ENCODE measurements around the gene NR5A1. TPM values are rescaled to one million over a fixed set of nuclear protein-coding genes. Genes with fewer than 3 reads are reported as not detected.

The NR5A1 gene
- total RNA-seq, 4 donors from 2014 or later, result 0.40 TPM; not detected in 3

GRCh38 chr9:124442379-124442778 lies 64.8 kb downstream of the NR5A1 start:
- no peak for DNase-seq
- TF ChIP-seq POLR2A (IDR thresholded peaks at IDR 0.05) (no peak), CTCF (IDR thresholded peaks at IDR 0.05) (no peak)
- H3K4me3 ChIP-seq (replicated peaks in 1 of 3), result no peak overlapping the region
- no peaks in the 10 kb centered on the region for H3K27me3 ChIP-seq
- H3K36me3 ChIP-seq, result no peaks in the 10 kb centered on the region
- H3K27ac ChIP-seq, result no peak overlapping the region
- intact Hi-C loops (cut with DNase I), result no loop called here
- no peaks in the 10 kb centered on the region for H3K4me1 ChIP-seq
- H3K9me3 ChIP-seq, result no peaks in the 10 kb centered on the region

- Histone ChIP-seq H3K4me3 (replicated peaks in 1 of 3) (no peak overlapping the region), H3K36me3 (no peaks in the 10 kb centered on the region), H3K27me3 (no peaks in the 10 kb centered on the region), H3K9me3 (no peaks in the 10 kb centered on the region), H3K4me1 (no peaks in the 10 kb centered on the region), H3K27ac (no peak overlapping the region)
- DNase-seq, result no peak
- no peak for TF ChIP-seq CTCF (IDR thresholded peaks at IDR 0.05)
- intact Hi-C loops (cut with DNase I), result no loop called here
- 80 to 81% methylated on average over 15 to 16 of the region's 16 CpGs for WGBS, 2 donors
These were observed 65.9 kb downstream of the NR5A1 start for GRCh38 chr9:124441291-124441690.

- no peaks in the 10 kb centered on the region for H3K4me1 ChIP-seq
- H3K27ac ChIP-seq, result no peak overlapping the region
- no peaks in the 10 kb centered on the region for H3K9me3 ChIP-seq
- 75 to 85% methylated on average over 10 of the region's 10 CpGs for WGBS, 2 donors
- H3K4me3 ChIP-seq (replicated peaks in 1 of 3), result no peak overlapping the region
- no peaks in the 10 kb centered on the region for H3K27me3 ChIP-seq
- intact Hi-C loops (cut with DNase I), result no loop called here
- no peak for DNase-seq
- no peaks in the 10 kb centered on the region for H3K36me3 ChIP-seq
- TF ChIP-seq POLR2A (IDR thresholded peaks at IDR 0.05) (no peak), CTCF (IDR thresholded peaks at IDR 0.05) (no peak)
These were observed 66.4 kb downstream of the NR5A1 start for GRCh38 chr9:124440786-124441185.

GRCh38 chr9:124439686-124440243 lies 67.4 kb downstream of the NR5A1 start:
- H3K36me3 ChIP-seq, result no peaks in the 10 kb centered on the region
- no peak overlapping the region for H3K27ac ChIP-seq
- H3K4me3 ChIP-seq (replicated peaks in 1 of 3), result no peak overlapping the region
- no peaks in the 10 kb centered on the region for H3K4me1 ChIP-seq
- no peaks in the 10 kb centered on the region for H3K27me3 ChIP-seq
- TF ChIP-seq CTCF (IDR thresholded peaks at IDR 0.05) (no peak), POLR2A (IDR thresholded peaks at IDR 0.05) (no peak)
- WGBS, 2 donors, result 91 to 96% methylated on average over 6 of the region's 6 CpGs
- no peaks in the 10 kb centered on the region for H3K9me3 ChIP-seq
- intact Hi-C loops (cut with DNase I), result no loop called here
- no peak for DNase-seq

- TF ChIP-seq POLR2A (IDR thresholded peaks at IDR 0.05), result no peak
- no peak for TF ChIP-seq CTCF (IDR thresholded peaks at IDR 0.05)
- intact Hi-C loops (cut with DNase I), result no loop called here
- H3K36me3 ChIP-seq, result no peaks in the 10 kb centered on the region
These were observed 68.1 kb downstream of the NR5A1 start for GRCh38 chr9:124439086-124439485.

More at GRCh38 chr9:124439086-124439485, 68.1 kb downstream of the NR5A1 start:
- no peaks in the 10 kb centered on the region for H3K4me1 ChIP-seq
- H3K4me3 ChIP-seq (replicated peaks in 1 of 3), result no peak overlapping the region
- H3K27me3 ChIP-seq, result no peaks in the 10 kb centered on the region
- no peak overlapping the region for H3K27ac ChIP-seq
- DNase-seq, result no peak
- WGBS, 2 donors, result 88 to 96% methylated on average over 1 of the region's 1 CpG
- H3K9me3 ChIP-seq, result no peaks in the 10 kb centered on the region

Measured in thyroid gland (tissue), 4 donors.